ENCODE results near the gene WAPL. TPM values are rescaled to one million over a fixed set of nuclear protein-coding genes. Genes with fewer than 3 reads are reported as not detected.

The WAPL gene
- total and polyA plus RNA-seq, 2 of the 13 experiments (the other 11 are each of a cell fraction or from before 2014, with no cell fraction given): 13.2 to 43.5 TPM

- TF ChIP-seq, protein P1, sequence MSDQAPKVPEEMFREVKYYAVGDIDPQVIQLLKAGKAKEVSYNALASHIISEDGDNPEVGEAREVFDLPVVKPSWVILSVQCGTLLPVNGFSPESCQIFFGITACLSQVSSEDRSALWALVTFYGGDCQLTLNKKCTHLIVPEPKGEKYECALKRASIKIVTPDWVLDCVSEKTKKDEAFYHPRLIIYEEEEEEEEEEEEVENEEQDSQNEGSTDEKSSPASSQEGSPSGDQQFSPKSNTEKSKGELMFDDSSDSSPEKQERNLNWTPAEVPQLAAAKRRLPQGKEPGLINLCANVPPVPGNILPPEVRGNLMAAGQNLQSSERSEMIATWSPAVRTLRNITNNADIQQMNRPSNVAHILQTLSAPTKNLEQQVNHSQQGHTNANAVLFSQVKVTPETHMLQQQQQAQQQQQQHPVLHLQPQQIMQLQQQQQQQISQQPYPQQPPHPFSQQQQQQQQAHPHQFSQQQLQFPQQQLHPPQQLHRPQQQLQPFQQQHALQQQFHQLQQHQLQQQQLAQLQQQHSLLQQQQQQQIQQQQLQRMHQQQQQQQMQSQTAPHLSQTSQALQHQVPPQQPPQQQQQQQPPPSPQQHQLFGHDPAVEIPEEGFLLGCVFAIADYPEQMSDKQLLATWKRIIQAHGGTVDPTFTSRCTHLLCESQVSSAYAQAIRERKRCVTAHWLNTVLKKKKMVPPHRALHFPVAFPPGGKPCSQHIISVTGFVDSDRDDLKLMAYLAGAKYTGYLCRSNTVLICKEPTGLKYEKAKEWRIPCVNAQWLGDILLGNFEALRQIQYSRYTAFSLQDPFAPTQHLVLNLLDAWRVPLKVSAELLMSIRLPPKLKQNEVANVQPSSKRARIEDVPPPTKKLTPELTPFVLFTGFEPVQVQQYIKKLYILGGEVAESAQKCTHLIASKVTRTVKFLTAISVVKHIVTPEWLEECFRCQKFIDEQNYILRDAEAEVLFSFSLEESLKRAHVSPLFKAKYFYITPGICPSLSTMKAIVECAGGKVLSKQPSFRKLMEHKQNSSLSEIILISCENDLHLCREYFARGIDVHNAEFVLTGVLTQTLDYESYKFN (CRISPR knock-in tag; conservative IDR thresholded peaks at IDR 0.05): peak; percentile 95
- no peak for TF ChIP-seq FOXM1 (CRISPR knock-in tag; IDR thresholded peaks at IDR 0.05)
- TF ChIP-seq ZEB1 (IDR thresholded peaks at IDR 0.05; ENCODE audit: insufficient replicate concordance, low read depth): peak; percentile 89
- peak; percentile 42 for TF ChIP-seq FOSL2 (CRISPR knock-in tag; IDR thresholded peaks at IDR 0.05)
- TF ChIP-seq, protein P2, sequence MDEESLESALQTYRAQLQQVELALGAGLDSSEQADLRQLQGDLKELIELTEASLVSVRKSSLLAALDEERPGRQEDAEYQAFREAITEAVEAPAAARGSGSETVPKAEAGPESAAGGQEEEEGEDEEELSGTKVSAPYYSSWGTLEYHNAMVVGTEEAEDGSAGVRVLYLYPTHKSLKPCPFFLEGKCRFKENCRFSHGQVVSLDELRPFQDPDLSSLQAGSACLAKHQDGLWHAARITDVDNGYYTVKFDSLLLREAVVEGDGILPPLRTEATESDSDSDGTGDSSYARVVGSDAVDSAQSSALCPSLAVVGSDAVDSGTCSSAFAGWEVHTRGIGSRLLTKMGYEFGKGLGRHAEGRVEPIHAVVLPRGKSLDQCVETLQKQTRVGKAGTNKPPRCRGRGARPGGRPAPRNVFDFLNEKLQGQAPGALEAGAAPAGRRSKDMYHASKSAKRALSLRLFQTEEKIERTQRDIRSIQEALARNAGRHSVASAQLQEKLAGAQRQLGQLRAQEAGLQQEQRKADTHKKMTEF (CRISPR knock-in tag; IDR thresholded peaks at IDR 0.05): peak; percentile 63
- 0 out of 2 replicates have a peak, but pooled peaks have one; percentile 37 for TF ChIP-seq ZNF878 (CRISPR knock-in tag; IDR thresholded peaks at IDR 0.05)
- TF ChIP-seq ZNF263 (CRISPR knock-in tag; IDR thresholded peaks at IDR 0.05): no peak
- TF ChIP-seq ATF1 (CRISPR knock-in tag; IDR thresholded peaks at IDR 0.05): 0 out of 2 replicates have a peak, but pooled peaks have one; percentile 32
- peak; percentile 67; the same call in 1 of the 2 replicates for TF ChIP-seq FOXJ3 (CRISPR knock-in tag; IDR thresholded peaks at IDR 0.05; ENCODE audit: borderline replicate concordance)
- no peak for TF ChIP-seq MTA1 (CRISPR knock-in tag; IDR thresholded peaks at IDR 0.05; ENCODE audit: borderline replicate concordance)
- TF ChIP-seq ZSCAN9 (CRISPR knock-in tag; IDR thresholded peaks at IDR 0.05; ENCODE audit: borderline replicate concordance): no peak
- peak; percentile 48 for TF ChIP-seq GATAD2A (CRISPR knock-in tag; IDR thresholded peaks at IDR 0.05)
- TF ChIP-seq ZNF10 (CRISPR knock-in tag; IDR thresholded peaks at IDR 0.05; ENCODE audit: borderline replicate concordance, low read depth): no peak
- peak; percentile 79 for TF ChIP-seq TEAD3 (CRISPR knock-in tag; optimal IDR thresholded peaks at IDR 0.05; ENCODE audit: borderline replicate concordance)
- peak; percentile 77 for TF ChIP-seq CREM (IDR thresholded peaks at IDR 0.05)
- no peak for TF ChIP-seq CREM (CRISPR knock-in tag; IDR thresholded peaks at IDR 0.05)
- TF ChIP-seq, protein P3, sequence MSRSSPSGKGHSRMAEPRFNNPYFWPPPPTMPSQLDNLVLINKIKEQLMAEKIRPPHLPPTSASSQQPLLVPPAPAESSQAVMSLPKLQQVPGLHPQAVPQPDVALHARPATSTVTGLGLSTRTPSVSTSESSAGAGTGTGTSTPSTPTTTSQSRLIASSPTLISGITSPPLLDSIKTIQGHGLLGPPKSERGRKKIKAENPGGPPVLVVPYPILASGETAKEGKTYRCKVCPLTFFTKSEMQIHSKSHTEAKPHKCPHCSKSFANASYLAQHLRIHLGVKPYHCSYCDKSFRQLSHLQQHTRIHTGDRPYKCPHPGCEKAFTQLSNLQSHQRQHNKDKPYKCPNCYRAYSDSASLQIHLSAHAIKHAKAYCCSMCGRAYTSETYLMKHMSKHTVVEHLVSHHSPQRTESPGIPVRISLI (CRISPR knock-in tag; IDR thresholded peaks at IDR 0.05; ENCODE audit: borderline replicate concordance): peak; percentile 73; the same call in 1 of the 2 replicates
- TF ChIP-seq PRPF4 (IDR thresholded peaks at IDR 0.05; ENCODE audit: low read depth, low read length, poor library complexity, severe bottlenecking): no peak
- no peak for TF ChIP-seq DNMT1 (CRISPR knock-in tag; IDR thresholded peaks at IDR 0.05)
- no peak for TF ChIP-seq KDM5B (CRISPR knock-in tag; IDR thresholded peaks at IDR 0.05; ENCODE audit: borderline replicate concordance)
- no peak for TF ChIP-seq REL (CRISPR knock-in tag; conservative IDR thresholded peaks at IDR 0.05)
- TF ChIP-seq ZNF589 (CRISPR knock-in tag; conservative IDR thresholded peaks at IDR 0.05): no peak
- peak; percentile 46; the same call in 1 of the 2 replicates for TF ChIP-seq CEBPG (CRISPR knock-in tag; IDR thresholded peaks at IDR 0.05)
- peak; percentile 47; the same call in 1 of the 2 replicates for TF ChIP-seq NR2F6 (IDR thresholded peaks at IDR 0.05)
- peak; percentile 17; the same call in 1 of the 2 replicates for TF ChIP-seq NR2F6 (CRISPR knock-in tag; IDR thresholded peaks at IDR 0.05)
- TF ChIP-seq PITX1 (CRISPR knock-in tag; IDR thresholded peaks at IDR 0.05): peak; percentile 83
- no peak for TF ChIP-seq ZNF562 (CRISPR knock-in tag; IDR thresholded peaks at IDR 0.05; ENCODE audit: borderline replicate concordance)
- TF ChIP-seq ATRX (CRISPR knock-in tag; IDR thresholded peaks at IDR 0.05; ENCODE audit: borderline replicate concordance): no peak
Measured at GRCh38 chr10:86438091-86438749, 83.4 kb downstream of the WAPL start (continued).
